Measurements from ENCODE around the gene STON2.
"Not testable (repeated sequence)": the region's sequence is repeated elsewhere in the genome, so short reads cannot be mapped to it uniquely, and the experiment has no call there.

STON2 gene

DNA sequence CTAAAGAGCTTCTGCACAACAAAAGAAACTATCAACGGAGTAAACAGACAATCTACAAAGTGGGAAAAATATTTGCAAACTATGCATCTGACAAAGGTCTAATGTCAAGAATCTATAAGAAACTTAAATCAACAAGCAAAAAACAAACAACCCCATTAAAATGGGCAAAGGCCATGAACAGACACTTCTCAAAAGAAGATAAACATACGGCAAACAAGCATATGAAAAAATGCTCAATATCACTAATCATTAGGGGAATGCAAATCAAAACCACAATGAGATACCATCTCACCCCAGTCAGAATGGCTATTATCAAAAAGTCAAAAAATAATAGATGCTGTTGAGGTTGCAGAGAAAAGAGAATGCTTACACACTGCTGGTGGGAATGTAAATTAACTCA lies 20.1 kb downstream of the STON2 start:
- not testable (repeated sequence) for DNase-seq (ENCODE audit: low spot score)

DNA sequence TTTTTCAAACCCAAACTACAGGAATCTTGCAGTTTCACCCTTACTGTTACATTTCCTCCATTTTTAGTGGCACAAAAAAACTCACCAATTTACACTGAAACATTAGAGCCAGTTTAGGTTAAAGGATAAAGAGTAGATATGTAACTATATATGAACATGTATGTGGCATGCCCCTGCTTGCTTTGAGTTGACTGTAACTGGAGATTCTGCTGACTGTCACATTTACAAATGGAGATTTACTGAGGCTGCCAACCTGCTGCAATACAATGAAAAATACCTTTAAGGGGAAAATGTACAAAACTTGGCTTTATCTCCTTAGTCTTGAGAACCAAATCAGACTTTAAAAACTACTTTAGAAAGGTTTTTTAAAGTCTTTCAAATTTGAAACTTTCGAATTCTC lies 28.3 kb downstream of the STON2 start:
- no peak for DNase-seq (ENCODE audit: low spot score)

- DNase-seq (ENCODE audit: low spot score): no peak
Measured at GRCh38 chr14:81367563-81367962, 32.6 kb downstream of the STON2 start.

DNA sequence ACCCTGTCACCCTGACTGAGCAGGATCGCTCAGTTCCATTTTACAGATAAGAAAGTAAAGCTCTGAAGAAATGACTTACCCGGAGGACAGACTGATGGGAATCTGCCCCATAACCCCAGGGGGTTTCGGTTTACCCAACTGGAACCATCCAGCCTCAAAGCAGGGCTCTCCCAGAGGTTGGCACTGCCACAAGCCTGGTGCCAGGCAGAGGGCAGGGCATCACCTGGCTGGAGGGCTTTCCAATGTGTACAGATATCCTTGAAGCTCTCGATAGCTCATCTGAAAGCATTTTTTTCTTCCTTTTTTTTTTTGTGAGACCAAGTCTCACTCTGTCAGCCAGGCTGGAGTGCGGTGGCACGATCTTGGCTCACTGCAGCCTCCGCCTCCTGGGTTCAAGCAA lies 33.2 kb downstream of the STON2 start:
- DNase-seq (ENCODE audit: low spot score): no peak

- no peak for DNase-seq (ENCODE audit: low spot score)
Measured at GRCh38 chr14:81366214-81366613, 33.9 kb downstream of the STON2 start.

DNA sequence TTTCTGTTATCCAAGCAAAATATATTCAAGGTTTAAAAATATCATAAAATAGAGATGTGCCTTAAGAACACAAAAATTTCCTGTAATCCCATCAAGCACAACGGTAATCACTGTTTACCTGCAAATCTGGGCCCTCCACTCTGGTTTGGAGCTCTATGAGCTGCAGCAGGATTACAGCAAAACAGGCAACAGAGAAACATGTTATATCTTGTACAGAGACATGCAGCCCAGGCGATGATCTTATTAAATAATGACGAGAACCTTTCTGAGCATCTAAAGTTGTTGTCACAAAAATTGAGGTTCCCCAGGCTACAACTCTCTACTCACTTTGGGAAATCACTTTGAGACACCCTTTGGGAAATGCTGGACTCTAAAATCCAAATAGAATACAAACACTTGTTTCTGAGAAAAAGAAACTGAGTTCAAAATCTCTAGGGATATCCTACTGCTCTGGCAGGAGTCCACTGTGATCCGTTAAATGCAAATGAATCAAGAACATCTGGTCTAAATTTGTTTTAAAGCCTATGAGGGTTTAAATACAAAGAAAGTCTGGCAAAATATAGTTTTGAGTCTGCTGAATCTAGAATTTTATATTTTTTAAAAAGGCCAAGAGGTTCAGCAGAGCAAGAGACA lies 36.3 kb downstream of the STON2 start:
- peak; percentile 74 for DNase-seq (ENCODE audit: low spot score)

DNA sequence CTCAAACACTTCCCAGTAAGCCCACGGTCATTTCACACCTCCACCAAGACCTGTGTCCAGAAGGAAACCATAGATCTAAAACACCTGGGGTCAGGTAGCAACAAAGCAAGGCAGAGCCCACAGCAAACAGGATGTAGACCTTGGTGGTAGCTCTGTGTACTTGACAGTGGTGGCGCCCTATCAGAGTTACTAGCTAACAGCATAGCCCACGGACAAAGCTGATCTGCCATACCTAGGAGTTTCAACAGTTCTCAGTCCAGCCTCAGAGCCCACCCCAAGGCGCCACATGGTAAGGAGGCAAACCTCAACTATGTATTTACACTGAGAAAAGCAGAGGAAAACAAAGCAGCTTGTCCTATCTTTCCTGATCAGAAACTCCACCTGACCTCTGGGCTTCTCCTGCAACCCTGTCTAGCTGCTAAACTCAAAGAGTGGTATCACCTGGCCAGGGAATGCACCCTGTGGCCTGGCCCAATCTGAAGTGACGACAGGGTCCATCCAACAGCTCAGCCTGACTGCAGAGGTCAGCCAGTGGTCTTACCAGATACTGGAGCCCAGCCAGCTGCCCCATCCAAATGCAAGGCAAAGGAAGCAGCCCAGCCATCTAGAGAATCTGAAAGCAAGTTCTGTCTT lies 46.3 kb downstream of the STON2 start:
- no peak for DNase-seq (ENCODE audit: low spot score)

DNA sequence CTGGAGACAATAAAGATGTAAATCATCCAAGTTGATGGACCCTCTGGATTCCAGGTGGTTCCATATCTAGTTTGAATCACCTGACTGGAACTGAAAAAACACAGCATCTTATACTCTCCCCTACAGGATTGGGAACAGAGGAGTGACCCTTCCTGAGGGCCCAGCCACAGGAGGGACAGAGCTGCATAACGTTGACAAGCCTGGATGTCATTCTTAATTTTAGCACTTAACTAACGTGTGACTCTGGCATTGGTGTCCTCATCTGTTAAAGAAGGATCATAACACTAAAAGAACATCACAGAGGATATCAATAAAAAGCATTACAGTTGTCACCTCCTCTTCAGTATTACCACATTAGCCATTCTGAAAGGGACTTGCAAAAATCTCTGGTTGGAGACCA lies 47.7 kb downstream of the STON2 start:
- no peak for DNase-seq (ENCODE audit: low spot score)

- no peak for DNase-seq (ENCODE audit: low spot score)
Measured at GRCh38 chr14:81351205-81351604, 48.9 kb downstream of the STON2 start.

- no peak for DNase-seq (ENCODE audit: low spot score)
Measured at GRCh38 chr14:81350344-81351130, 49.6 kb downstream of the STON2 start.

DNA sequence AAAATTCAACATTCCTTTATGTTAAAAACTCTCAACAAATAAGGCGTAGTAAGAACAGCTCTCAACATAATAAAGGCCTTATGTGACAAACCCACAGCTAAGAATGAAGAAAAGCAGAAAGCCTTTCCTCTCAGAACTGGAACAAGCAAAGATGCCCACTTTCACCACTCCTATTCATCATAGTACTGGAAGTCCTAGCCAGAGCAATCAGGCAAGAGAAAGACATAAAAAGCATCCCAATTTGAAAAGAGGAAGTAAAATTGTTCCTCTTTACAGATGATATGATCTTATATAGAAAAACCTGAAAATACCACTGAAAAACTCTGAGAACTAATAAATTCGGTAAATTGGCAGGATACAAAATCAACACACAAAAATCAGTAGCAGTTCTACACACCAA lies 52.1 kb downstream of the STON2 start:
- peak; percentile 24 for DNase-seq (ENCODE audit: low spot score)

DNA sequence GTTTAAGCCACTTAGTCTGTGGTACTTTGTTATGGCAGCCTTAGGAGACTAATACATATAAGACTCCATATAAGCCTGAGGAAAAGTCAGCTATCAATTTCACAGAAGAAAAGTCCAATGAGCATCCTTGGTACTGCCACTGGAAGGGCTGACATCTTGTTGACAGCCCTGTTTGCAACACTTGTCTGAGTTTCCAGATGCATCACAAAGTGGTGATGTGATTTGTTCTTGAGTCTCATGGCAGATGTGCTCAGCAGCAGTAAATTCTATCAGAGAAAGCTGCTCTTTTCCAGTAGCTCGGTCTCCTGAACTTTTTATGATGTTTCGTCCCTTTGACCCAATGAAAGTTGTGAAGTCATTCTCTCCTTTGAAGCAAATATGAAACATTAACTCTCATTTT lies 54.3 kb downstream of the STON2 start:
- DNase-seq (ENCODE audit: low spot score): no peak

GRCh38 chr14:81344481-81345160 lies 55.5 kb downstream of the STON2 start:
- DNase-seq (ENCODE audit: low spot score): no peak

DNA sequence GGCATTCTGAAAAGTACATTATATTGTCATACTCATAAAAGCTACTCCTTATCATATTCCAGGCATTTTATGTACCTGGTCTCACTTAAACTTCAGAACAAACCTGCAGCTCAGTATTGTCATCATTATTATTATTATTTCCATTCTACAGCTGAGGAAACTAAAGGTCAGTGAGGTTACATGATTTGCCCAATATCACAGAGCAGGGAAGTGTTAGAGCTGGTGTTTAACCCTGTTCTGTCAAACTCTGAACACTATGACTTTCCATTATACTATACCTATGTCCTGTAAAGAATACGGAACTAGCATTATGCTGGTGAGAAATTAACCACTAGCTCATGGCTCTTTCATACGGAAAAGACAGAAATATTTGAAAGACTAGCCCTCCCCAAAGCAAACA lies 56.4 kb downstream of the STON2 start:
- no peak for DNase-seq (ENCODE audit: low spot score)

DNA sequence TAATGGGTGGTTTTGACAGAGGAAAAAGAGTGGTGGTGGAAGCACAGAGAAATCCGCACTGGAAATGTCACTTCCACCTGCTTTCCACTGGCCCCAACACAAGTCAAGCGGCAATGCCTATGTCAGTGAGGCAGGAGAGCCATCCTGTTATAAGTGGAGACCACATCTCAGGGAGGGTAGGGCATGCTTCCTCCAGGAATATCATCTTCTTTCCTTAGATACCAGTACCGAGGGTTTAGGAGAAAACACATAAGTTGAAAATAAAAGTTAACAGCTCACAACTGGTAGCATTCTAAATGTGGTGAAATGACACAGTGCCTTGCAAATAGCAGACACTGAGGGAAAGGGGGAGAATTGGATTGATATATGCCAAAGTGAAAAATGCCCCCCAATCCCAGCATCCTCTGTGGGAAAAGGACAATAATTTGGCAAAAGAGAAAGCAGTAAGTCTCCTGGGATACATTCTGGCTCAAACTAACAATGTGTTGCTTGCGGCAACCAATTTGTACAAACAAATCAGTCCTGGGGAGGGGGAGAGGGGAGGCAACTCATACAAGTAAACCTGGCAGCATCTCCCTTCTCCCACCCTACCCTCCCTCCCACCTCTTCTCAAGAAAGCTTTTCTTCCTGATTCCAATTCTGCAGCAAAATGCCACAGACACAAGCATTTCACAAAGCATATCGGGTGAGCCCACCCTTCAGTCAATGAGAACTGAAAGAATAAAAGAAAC lies 57.1 kb downstream of the STON2 start:
- no peak for DNase-seq (ENCODE audit: low spot score)

- no peak for DNase-seq (ENCODE audit: low spot score)
Measured at GRCh38 chr14:81341781-81342180, 58.3 kb downstream of the STON2 start.

DNA sequence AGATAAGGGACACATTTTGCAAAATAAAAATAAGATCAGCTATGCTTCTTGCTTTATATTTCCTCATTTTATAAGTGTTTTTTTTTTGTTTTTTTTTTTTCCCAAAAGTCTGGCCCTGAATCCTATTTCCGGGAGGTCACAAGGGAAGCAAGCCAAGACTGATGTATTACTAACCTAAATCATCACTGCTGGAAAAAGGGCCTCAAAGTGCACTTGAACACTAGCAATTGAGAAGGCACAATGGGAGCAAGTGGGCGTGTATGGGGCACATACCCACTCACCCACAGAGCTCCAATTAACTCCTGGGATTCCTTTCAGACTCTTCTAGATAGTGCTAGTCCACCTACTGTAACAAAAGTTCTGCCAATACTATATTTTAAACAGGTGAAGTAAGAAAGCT lies 58.8 kb downstream of the STON2 start:
- no peak for DNase-seq (ENCODE audit: low spot score)

- DNase-seq (ENCODE audit: low spot score): no peak
Measured at GRCh38 chr14:81340201-81340600, 59.9 kb downstream of the STON2 start.

GRCh38 chr14:81337073-81337472 lies 63.1 kb downstream of the STON2 start:
- DNase-seq (ENCODE audit: low spot score): no peak

DNA sequence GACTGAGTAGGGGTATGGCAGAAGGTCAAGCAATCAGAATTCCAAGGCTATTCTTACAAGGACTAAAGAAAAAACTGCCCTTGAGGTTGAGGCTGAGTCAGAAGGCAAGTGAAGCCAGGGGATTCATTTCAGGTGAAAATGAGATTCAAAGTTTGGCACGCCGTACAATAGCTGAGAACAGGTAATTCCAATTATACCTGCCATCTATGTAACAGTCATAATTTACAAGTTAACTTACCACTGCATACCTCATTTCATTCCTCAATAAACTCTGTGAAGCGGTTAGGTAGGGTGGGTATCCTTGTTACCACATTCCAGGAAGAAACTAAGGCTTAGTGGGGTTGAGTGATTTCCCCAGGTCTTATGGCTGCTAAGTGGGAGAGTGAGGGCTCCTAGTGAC lies 64.1 kb downstream of the STON2 start:
- no peak for DNase-seq (ENCODE audit: low spot score)

GRCh38 chr14:81332725-81333124 lies 67.4 kb downstream of the STON2 start:
- DNase-seq (ENCODE audit: low spot score): no peak

Data from NAMALWA (cell line).